Stimulated activated CD4-positive, alpha-beta T cell treated with anti-CD3 and anti-CD28 coated beads, Interleukin-12 subunit alpha, Interleukin-12 subunit beta, amount 100 ng/mL, for 48 hours (primary cell): ENCODE data around the gene ATF6.
"Not testable (repeated sequence)": the region's sequence is repeated elsewhere in the genome, so short reads cannot be mapped to it uniquely, and the experiment has no call there.

Experiments used
- DNase-seq, 3 donors: peaks; one replicate each; pipeline ENCODE4 v3.0.0-alpha.2; 2020; ENCODE audit warnings: low read depth in 2 of 3, low spot score in 1 of 3

Gene ATF6

DNA sequence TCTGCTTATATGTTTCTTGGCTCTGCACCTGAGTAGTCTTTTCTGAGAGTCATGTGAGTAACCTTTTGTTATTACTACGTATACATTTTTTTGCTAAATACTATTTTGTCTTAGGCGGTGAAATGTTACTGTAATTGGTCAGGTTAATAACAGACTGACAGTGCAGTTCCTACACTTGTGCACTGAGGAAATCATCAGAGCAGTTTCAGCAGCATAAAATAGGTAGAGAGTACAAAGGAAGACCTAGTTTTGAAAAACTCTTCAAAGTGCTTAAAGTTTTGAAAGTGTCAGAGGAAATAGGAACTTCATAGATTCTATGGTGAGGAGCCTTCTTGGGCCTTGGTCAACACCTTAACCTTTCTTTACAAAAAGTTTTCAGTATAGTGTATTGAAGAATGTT, 11.1 kb downstream of the ATF6 start:
- DNase-seq, result no peak

DNA sequence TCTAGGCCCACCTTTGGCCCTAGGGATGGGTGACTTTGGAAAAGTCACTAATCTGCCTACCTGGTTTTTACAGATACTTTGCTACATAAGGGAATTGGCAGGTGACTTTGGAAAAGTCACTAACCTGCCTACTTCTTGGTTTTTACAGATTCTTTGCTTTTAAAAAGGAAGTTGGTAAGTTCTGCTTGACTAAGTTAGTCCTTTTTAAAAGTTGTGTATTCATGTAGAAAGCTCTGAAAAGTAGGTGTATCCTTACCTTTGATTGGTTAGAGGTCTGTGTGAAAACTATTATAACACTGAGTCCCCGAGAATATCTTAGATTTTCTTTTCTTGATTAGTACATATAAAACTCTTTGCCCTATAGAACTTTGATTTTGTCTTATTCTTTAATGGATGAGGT, 12.4 kb downstream of the ATF6 start:
- no peak for DNase-seq

GRCh38 chr1:161779393-161779792, 13.3 kb downstream of the ATF6 start:
- no peak for DNase-seq

GRCh38 chr1:161781995-161782394, 15.9 kb downstream of the ATF6 start:
- DNase-seq, result no peak

DNA sequence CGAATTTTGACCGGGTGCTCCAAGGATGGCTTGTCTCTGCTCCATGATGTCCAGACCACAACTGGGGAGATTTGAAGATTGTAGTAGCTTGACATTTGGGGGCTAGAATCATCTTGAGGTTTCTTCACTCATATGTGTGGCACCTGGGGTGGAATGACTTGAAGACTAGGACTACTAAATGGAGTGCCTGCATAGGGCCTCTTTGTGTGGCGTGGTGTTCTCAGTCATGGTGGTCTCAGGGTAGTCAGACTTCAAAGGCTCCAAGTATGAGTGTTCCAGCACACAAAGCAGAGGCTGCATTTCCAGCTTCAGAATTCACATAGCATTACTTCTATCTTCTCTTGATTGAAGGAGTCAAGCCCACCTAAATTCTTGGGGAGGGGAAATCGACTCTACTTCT, 16.8 kb downstream of the ATF6 start:
- no peak for DNase-seq

DNA sequence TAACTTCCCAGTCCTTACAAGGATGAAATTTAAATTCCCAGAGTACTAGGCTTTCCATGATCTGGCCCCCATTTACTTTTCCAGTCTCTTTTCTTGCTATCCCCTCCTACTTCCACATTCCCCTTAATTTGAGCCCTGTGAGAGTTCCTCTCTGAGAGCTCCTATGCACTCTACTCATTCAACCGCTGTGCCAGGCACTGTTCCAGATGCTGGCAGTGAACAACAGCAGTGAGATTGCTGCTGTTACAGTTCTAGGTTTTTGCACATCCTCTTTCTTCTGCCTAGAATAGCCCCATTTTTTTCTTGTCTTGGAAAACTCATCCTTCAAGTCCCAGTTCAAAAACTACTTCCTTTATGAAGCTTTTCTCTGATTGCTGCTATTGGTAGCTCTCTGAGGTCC, 18.8 kb downstream of the ATF6 start:
- DNase-seq, result no peak

GRCh38 chr1:161787355-161787754, 21.2 kb downstream of the ATF6 start:
- DNase-seq, result no peak

GRCh38 chr1:161790587-161791317, 24.6 kb downstream of the ATF6 start:
- no peak for DNase-seq

DNA sequence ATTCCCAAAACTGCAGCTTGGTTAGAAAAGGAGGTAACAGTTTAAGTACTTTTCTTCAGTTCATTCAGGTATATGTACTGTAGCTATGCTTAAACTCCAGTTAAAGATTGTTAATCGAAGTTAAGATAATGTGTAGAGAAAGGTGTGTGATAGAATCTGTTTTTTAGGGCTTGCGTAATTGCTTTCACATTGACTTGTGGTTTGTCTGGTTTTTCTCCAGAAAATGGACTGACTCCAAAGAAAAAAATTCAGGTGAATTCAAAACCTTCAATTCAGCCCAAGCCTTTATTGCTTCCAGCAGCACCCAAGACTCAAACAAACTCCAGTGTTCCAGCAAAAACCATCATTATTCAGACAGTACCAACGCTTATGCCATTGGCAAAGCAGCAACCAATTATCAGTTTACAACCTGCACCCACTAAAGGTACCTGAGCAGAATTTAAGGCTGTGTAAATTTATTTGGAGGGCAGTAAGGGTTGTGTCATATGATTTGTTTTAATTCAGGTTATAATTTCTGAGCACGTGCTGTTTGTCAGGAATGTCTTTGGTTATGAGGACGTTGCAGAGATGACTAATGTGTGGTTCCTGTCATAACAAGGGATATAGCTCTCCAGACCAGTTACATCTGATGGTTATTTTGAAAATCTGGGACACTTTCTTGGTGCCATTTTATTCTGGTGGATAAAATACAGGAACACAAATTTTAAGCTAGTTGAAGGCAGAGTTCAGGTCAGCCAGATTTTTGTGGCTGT, 26.0 kb downstream of the ATF6 start:
- DNase-seq, result no peak

DNA sequence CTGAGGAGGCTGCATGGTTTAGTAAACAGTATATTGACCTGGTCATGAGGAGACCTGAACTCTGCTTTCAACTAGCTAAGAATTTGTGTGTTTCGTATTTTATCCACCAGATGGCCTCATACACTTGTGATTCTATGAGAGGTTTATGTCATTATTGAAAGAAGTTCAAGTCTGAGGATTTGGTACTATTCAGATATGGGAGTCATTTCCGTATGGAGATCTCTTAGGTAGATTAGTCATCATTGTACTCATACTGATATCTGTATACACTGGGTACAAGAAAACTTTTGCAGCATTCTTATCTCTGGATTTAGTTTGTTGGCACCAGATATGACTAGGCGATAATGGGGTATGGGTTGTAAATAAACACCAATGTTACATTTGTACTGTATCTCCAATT, 26.6 kb downstream of the ATF6 start:
- DNase-seq, result peak in 1 of 3 donors; percentile 32

DNA sequence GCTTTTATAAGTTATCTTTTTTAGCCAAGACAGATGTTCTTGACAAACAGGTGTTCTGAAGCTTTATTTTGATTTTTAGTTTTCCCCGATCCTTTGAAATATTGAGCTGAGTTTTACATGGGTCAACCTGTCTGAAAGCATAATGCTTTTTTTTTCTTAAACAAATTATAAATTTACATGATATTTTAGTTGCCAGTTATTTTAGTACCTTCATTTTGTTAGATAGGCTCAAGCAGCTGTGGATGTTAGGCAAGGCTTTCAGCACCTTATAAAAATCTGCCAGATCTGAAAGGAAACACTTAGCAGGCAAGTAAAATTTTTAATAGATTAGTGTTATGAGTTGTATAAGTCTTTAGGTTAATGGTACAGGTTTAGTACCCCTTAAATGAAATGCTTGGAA, 33.7 kb downstream of the ATF6 start:
- no peak for DNase-seq

- no peak for DNase-seq
Observed at GRCh38 chr1:161801955-161802354, 35.8 kb downstream of the ATF6 start.

GRCh38 chr1:161803181-161803580, 37.1 kb downstream of the ATF6 start:
- DNase-seq, result no peak

- no peak for DNase-seq
Observed at GRCh38 chr1:161805399-161806197, 39.5 kb downstream of the ATF6 start.

GRCh38 chr1:161809202-161809601, 43.1 kb downstream of the ATF6 start:
- not testable (repeated sequence) for DNase-seq

DNA sequence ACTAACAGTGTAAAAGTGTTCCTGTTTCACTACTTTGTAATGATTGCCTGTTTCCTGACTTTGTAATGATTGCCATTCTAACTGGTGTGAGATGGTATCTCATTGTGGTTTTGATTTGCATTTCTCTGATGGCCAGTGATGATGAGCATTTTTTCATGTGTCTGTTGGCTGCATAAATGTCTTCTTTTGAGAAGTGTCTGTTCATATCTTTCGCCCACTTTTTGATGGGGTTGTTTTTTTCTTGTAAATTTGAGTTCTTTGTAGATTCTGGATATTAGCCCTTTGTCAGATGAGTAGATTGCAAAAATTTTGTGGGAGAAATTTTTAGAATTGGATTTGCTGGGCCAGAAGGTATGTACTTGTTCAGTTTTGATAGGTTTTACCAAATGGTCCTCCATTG, 43.5 kb downstream of the ATF6 start:
- not testable (repeated sequence) for DNase-seq

- DNase-seq, result no peak
Observed at GRCh38 chr1:161810780-161811179, 44.7 kb downstream of the ATF6 start.

- DNase-seq, result no peak
Observed at GRCh38 chr1:161816201-161816600, 50.1 kb downstream of the ATF6 start.

DNA sequence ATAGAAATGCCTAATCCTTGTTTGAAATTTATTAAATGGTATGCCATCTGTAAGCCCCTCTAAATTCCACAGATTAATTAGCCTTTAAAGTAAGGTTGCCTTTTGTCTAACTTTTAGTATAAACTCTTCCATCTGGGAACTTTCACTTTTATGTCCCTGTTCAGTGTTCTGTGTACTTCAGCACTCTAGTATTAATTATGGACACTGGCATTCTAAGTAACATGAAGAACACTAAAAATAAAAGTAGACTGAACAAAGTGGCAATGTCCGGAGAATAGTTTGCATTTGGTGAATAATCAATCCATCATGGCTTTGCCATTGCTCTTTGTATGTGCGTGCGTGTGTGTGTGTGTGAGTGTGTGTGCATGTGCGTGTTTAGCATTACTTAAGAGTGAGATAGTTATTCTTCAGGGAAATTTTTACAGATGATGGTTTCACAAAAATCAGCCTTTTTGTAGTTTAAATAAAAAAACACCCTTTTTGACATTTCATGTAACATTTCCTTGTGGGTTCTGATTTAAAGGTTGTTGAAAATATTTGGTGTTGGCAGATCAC, 51.1 kb downstream of the ATF6 start:
- DNase-seq, result no peak

GRCh38 chr1:161820914-161821313, 54.8 kb downstream of the ATF6 start:
- DNase-seq, result no peak

DNA sequence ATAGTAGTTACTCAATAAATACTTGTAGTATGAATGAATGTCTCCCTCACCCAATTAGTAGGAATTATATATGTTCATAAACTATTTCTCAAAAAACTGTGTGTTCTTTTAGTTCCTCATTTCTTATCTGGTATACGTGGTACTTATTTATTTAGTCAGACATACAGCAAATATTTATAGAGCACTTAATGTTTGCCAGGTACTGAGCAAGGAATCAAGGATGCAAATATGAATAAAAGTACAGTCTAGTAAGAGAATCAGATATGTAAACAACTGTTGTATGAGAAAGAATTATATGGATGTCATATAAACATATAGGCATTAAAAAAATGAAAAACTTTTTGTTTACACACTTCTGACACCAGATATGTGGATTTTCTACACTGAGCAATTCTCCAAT, 58.5 kb downstream of the ATF6 start:
- DNase-seq, result no peak

DNA sequence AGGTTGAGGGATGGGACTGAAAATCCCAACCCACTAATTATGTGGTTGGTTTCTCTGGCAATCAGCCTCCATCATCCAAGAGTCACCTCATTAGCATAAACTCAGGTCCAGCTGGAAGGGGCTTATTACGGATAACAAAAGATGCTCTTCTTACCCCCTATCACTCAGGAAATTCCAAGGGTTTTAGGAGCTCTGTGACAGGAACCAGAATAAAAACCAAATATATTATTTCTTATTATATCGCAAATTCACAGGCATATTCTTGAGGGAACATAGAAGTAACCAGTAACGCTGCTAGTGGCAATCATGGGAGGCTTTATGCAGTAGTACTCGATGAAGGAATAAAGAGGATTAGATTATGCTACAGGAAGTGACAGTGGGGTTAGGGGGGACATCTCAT, 59.7 kb downstream of the ATF6 start:
- DNase-seq, result no peak
